ENCODE results near the gene DOCK10. TPM values are rescaled to one million over a fixed set of nuclear protein-coding genes. Genes with fewer than 3 reads are reported as not detected.

DOCK10 gene
- total RNA-seq, 1 experiment from 2014 or later = 5.8 TPM

- no peak for ATAC-seq
- H3K27me3 ChIP-seq (ENCODE audit: control insufficient read depth, insufficient read depth, low read length) = no peaks in the 10 kb centered on the region
- no TSS peak for BruUV-seq (replicated peaks)
- intact Hi-C loops (cut with micrococcal nuclease; ENCODE audit: unreplicated experiment) (loop anchor here (5.0 to 10.0 kb wide), 3 partner anchors 101 to 188 kb away; partner anchors contain the start of gene CUL3), in situ Hi-C loops (cut with HindIII; ENCODE audit: low pct_unique_long_range_greater_than_20kb, low sequenced_read_pairs) (no loop called here)
- no peaks in the 10 kb centered on the region for H3K36me3 ChIP-seq (ENCODE audit: control insufficient read depth, insufficient read depth, low read length)
- peaks cover 16% of the 10 kb centered on the region for H3K4me1 ChIP-seq (ENCODE audit: control insufficient read depth, insufficient read depth, low read length)
- no peak for DNase-seq (ENCODE audit: low read depth, low spot score)
- ChIA-PET CTCF (interaction anchor here (0.6 kb wide), 1 partner anchor 1046 kb away, joined by 3 read pairs; no protein-coding TSS in a partner anchor), POLR2A (no interaction called here)
- H3K9me3 ChIP-seq (ENCODE audit: control insufficient read depth, insufficient read depth, low read depth, low read length) = no peaks in the 10 kb centered on the region
- H3K27ac ChIP-seq (ENCODE audit: low read length) = peak overlapping the region; percentile 55; the same call in 1 of the 2 replicates
- H3K4me3 ChIP-seq (ENCODE audit: low read depth in 2 of 2, low read length in 2 of 2) = no peak overlapping the region
- TF ChIP-seq SIN3A (IDR thresholded peaks at IDR 0.05; ENCODE audit: borderline replicate concordance, insufficient read depth, low read depth, low read length) (no peak), TCF7L2 (IDR thresholded peaks at IDR 0.05; ENCODE audit: low read depth, low read length) (no peak)
Measured at GRCh38 chr2:224775647-224776046, 266.6 kb downstream of the DOCK10 start.

DNA sequence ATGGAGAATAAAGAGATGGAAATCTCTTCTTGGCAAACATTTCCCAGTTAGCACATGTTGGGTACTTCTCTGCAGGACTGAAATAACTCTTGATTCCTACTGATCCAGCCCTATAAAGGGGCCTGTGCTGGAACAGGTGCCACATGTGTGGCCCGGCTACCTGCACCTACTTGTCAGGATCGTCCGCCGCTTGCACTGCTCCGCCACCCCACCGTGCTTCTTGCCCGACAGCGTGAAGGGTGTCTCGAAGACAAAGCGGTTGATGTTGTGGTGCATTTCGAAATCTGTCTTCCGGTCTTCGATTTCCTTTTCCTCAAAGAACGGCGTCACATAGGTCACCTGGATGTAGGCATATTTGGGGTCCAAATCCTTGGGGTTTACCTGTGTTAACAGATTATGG, 267.5 kb downstream of the DOCK10 start:
- no peaks in the 10 kb centered on the region for H3K27me3 ChIP-seq (ENCODE audit: control insufficient read depth, insufficient read depth, low read length)
- intact Hi-C loops (cut with micrococcal nuclease; ENCODE audit: unreplicated experiment) = loop anchor here (5.0 to 10.0 kb wide), 3 partner anchors 100 to 187 kb away; partner anchors contain the start of gene CUL3
- no TSS peak for BruUV-seq (replicated peaks)
- in situ Hi-C loops (cut with HindIII; ENCODE audit: low pct_unique_long_range_greater_than_20kb, low sequenced_read_pairs) = no loop called here
- peak overlapping the region; percentile 42; the same call in 1 of the 2 replicates for H3K27ac ChIP-seq (ENCODE audit: low read length)
- no peaks in the 10 kb centered on the region for H3K36me3 ChIP-seq (ENCODE audit: control insufficient read depth, insufficient read depth, low read length)
- H3K4me1 ChIP-seq (ENCODE audit: control insufficient read depth, insufficient read depth, low read length) = peaks cover 10% of the 10 kb centered on the region
- no peak overlapping the region for H3K4me3 ChIP-seq (ENCODE audit: low read depth in 2 of 2, low read length in 2 of 2)
- TF ChIP-seq SIN3A (IDR thresholded peaks at IDR 0.05; ENCODE audit: borderline replicate concordance, insufficient read depth, low read depth, low read length) = no peak
- no peak for TF ChIP-seq CTCF (IDR thresholded peaks at IDR 0.05)
- TF ChIP-seq REST (IDR thresholded peaks at IDR 0.05; ENCODE audit: insufficient read depth in 1 of 2, low read depth in 2 of 2, low read length in 1 of 2) = no peak
- TF ChIP-seq POLR2AphosphoS5 (IDR thresholded peaks at IDR 0.05; ENCODE audit: low read depth, low read length) = no peak
- no peak for TF ChIP-seq TCF7L2 (IDR thresholded peaks at IDR 0.05; ENCODE audit: low read depth, low read length)
- DNase-seq (ENCODE audit: low read depth, low spot score) (no peak), ATAC-seq (no peak)
- ChIA-PET CTCF (no interaction called here), POLR2A (no interaction called here)
- no peaks in the 10 kb centered on the region for H3K9me3 ChIP-seq (ENCODE audit: control insufficient read depth, insufficient read depth, low read depth, low read length)

DNA sequence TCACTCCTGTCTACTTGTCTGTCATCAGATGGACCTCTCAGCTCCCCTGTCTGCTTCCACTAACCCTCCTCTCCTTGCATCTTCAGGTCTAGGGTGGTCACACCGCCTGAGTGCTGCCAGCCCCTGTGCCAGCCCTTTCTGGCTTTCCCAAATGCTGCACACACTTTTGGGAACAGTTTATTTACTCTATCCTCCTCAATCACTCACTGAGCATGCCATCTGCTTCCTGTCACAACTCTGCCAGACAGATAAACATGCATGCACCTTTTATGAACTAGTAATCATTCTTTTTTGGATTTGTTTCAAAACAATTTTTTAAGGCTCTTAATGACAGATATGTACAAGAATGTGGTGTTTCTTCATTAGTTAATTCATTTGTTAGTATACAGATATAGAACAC, 269.8 kb downstream of the DOCK10 start:
- Histone ChIP-seq H3K27me3 (ENCODE audit: control insufficient read depth, insufficient read depth, low read length) (no peaks in the 10 kb centered on the region), H3K4me1 (ENCODE audit: control insufficient read depth, insufficient read depth, low read length) (peaks cover 5% of the 10 kb centered on the region; the same call in 1 of the 2 replicates), H3K9me3 (ENCODE audit: control insufficient read depth, insufficient read depth, low read depth, low read length) (no peaks in the 10 kb centered on the region), H3K4me3 (ENCODE audit: low read depth in 2 of 2, low read length in 2 of 2) (no peak overlapping the region), H3K27ac (ENCODE audit: low read length) (no peak overlapping the region; the same call in 1 of the 2 replicates), H3K36me3 (ENCODE audit: control insufficient read depth, insufficient read depth, low read length) (no peaks in the 10 kb centered on the region)
- TF ChIP-seq CTCF (IDR thresholded peaks at IDR 0.05) (no peak), REST (IDR thresholded peaks at IDR 0.05; ENCODE audit: insufficient read depth in 1 of 2, low read depth in 2 of 2, low read length in 1 of 2) (no peak), POLR2AphosphoS5 (IDR thresholded peaks at IDR 0.05; ENCODE audit: low read depth, low read length) (no peak), SIN3A (IDR thresholded peaks at IDR 0.05; ENCODE audit: borderline replicate concordance, insufficient read depth, low read depth, low read length) (no peak), TCF7L2 (IDR thresholded peaks at IDR 0.05; ENCODE audit: low read depth, low read length) (no peak)
- ChIA-PET CTCF (interaction anchor here (0.6 kb wide), 1 partner anchor 893 kb away, joined by 3 read pairs; no protein-coding TSS in a partner anchor), POLR2A (no interaction called here)
- ATAC-seq (no peak), DNase-seq (ENCODE audit: low read depth, low spot score) (no peak)
- in situ Hi-C loops (cut with HindIII; ENCODE audit: low pct_unique_long_range_greater_than_20kb, low sequenced_read_pairs) = no loop called here
- no TSS peak for BruUV-seq (replicated peaks)
- intact Hi-C loops (cut with micrococcal nuclease; ENCODE audit: unreplicated experiment) = loop anchor here (10.0 kb wide), 1 partner anchor 98 kb away; no protein-coding TSS in a partner anchor

Measured in Panc1 (cell line).